Activated CD4-positive, alpha-beta T cell treated with anti-CD3 and anti-CD28 coated beads, Interleukin-10, Interleukin-2, amounts not matched to agents 100 ng/mL and 50 ng/mL, durations not matched to agents 16 hours and 8 hours (primary cell): ENCODE measurements around the gene ALMS1.
"Not testable (repeated sequence)": the region's sequence is repeated elsewhere in the genome, so short reads cannot be mapped to it uniquely, and the experiment has no call there.

ENCODE experiments used
- DNase-seq: peaks from one replicate; pipeline ENCODE4 v3.0.0-alpha.2; 2020

ALMS1 gene

DNA sequence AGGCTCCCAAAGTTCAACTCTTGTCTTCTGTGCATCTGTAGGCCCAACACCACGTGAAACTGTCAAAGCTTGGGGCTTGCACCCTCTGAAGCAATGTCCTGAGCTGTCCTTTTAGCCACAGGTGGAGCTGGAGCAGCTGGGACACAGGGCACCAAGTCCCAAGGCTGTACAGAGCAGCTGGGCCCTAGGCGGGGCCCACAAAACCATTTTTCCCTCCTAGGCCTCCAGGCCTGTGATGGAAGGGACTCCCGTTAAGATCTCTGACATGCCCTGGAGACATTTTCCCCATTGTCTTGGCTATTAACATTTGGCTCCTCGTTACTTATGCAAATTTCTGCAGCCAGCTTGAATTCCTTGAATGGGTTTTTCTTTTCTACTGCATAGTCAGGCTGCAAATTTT lies 145.1 kb downstream of the ALMS1 start:
- DNase-seq: not testable (repeated sequence)

GRCh38 chr2:73532381-73532780 lies 146.7 kb downstream of the ALMS1 start:
- DNase-seq: no peak

DNA sequence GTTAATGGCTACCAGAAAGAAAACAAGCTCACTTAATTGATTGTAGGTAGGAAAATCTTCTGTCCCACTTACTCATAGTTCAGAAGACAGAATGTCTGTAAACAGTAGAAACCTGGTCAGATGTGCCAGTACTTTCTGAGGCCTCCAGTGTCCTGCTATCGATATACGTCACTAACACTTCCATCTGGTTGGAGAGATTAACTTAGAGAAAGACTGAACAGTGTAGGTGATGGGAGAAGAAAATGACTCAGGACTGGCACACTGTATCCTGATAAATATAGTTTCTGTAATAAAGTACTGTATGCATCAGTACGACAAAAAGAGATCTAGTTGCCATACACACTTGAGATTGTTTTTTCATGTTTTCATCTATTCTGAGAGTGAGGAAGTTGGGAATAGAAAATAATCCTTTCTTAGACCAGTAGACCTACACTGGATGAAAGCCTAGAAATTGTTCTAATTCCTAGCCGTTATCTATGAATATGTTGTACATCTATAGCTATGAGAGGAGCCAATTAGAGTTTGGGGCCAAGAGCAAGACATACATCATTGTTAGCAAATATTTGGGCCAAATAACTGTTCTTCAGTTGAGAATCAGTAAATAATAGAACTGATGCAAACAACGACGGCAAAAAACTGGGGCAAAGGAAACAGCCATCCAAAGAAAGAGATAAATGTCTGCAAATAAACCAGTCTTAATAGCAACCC lies 150.7 kb downstream of the ALMS1 start:
- no peak for DNase-seq

DNA sequence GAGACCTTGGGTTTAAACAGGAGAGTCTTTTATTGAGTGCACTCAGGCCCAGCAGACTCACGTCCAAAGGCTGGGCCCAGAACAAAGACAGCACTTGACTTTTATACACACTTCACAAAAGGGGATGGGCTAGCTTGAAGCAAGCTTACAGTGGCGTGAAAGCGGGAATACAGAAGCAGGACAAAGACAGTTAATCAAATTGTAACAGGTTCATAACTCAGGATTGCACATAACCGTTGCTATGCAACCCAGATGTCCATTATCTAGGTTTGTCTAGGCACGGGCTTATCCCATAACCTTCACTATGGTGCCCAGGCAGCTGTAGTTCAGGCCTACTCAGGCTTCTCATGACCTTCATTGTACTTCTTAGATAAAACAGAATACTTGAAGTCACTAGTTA lies 175.2 kb downstream of the ALMS1 start:
- not testable (repeated sequence) for DNase-seq

DNA sequence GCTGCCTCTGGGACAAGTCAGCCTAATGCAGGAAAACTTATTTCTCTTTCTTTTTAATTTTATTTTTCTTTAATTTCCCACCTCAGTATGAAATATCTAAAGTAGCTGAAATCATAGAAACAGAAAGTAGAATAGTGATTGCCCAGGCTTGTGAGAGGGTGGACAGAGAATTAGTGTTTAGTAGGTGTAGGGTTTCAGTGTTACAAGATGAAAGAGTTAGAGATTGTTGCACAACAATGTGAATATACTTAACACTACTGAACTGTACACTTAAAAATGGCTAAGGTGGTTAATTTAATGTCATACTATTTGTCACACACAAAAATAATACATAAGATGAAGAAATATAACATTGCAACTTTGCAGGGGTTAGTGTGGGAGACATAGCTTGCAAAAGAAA lies 175.8 kb downstream of the ALMS1 start:
- no peak for DNase-seq

- DNase-seq: no peak
Measured at GRCh38 chr2:73564986-73565385, 179.3 kb downstream of the ALMS1 start.

DNA sequence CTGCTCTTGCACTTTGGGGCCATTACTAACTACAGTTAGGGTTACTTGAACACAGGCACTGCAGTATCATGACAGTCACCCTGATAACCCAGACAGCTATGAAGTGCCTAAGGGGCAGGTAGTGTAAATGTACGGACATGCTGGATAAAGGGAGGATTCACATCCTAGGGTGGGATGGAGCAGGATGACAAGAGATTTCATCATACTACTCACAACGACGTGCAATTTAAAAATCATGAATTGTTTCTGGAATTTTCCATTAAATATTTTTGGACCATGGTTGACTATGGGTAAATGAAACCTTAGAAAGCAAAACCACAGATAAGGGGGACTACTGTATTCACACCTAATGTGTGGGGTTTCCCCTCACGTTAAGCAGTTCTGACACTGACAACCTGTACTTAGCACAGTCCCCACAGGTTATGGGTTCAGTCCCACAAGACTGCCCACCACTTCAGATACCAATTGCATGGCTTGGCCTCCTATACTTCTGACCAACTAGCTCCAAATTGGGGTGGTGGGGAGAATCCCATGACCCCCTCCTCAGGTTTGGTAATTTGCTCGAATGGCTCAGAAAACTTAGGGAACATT lies 180.7 kb downstream of the ALMS1 start:
- no peak for DNase-seq

DNA sequence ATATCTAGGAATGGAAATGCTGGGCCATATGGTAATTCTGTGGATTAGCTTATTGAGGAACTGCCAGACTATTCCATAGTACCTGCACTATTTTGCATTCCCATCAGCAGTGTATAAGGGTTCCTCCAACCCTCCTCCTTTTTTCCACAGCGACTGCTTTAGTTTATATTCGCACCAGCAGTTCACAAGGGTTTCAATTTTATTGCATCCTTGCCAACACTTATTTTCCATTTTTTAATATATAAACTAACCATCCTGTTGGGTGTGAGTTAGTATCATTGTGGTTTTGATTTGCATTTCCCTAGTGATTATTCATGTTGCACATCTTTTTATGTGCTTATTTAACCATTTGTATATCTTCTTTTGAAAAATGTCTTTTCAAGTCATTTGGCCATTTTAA lies 189.6 kb downstream of the ALMS1 start:
- no peak for DNase-seq

DNA sequence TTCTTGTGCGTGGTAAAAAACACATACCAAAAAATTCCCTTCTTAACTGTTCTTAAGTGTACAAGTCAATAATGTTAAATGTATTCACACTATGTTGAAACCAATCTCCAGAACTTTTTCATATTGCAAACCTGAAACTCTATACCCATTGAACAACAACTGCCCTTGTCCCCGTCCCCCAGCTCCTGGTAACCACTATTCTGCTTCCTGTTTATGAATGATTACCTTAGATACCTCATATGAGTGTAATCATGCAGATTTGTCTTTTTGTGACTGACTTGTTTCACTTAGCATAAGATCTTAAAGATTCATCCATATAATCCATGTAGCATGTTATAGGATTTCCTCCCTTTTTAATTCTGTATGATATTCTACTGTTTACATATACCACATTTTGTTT lies 196.7 kb downstream of the ALMS1 start:
- DNase-seq: peak; percentile 4

DNA sequence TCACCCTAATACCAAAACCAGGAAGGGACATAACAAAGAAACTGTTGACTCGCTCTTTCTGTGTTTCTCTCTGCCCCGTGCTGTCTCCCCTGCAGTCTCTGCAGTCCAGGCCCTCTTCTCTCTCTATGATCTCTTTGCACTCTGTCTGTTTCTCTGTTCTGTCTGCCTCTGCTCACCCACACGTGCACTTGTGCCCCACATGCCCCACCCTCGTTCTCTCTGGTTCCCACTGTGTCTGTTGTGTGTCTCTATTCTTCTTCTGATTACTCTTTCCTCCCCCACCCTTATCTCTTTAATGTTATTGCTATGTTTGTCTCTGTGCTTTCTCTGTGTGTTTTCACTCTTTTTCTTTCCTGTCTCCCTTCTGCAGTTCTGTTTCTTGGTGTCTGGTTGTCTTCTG lies 202.5 kb downstream of the ALMS1 start:
- no peak for DNase-seq

DNA sequence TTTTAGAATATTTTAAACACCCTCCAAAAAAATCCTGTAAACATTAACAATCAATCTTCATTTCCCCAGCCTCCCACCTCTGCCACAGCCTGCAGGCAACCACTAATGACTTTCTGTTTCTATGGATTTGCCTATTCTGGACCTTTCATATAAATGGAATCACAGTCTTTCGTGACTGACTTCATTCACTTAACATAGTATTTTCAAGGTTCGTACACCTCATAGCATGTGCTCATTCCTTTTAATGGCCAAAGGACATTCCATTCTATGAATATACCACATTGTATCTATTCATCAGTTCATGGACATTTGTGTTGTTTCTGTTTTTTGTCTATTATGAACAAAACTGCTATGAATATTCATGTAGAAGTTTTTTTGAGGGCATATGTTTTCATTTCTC lies 208.0 kb downstream of the ALMS1 start:
- no peak for DNase-seq

DNA sequence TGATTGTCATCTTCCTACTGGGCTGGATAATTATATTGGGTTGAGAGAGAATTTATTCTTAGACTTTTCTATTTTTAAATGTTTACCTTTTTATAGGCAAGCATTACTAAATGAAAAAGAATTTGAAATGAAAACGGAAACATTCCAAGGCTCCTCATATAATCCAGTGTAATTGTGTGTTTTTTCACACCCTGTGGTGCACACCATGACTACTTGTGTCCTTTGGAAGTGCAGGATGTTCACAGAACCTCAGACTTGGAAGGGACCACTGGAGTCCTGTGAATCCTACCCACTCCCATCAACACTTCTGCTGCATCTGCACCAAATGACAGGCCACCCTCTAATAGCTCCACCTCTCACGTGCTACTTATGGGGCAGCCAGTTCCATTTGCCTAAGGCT lies 208.6 kb downstream of the ALMS1 start:
- DNase-seq: no peak

DNA sequence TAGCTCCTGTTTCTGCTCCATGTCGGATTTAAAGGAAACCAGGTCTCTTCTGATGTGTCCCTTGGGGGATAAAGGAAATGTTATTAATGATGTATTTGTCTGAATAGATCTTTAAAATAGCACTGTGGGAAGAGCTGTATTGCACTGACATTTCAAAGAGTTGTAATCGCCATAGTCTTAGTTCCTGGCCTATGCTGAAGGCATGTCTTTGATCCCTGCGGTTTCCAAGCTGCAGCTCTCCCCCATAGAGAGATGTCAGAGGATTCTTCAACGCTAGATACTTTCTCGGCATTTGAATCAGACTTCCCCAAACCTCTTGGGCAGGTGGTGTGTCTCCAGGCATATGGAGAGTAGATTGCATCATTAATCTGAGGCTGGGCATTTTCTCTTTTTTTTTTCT lies 216.1 kb downstream of the ALMS1 start:
- no peak for DNase-seq

GRCh38 chr2:73603099-73603588 lies 217.5 kb downstream of the ALMS1 start:
- peak; percentile 53 for DNase-seq

- DNase-seq: not testable (repeated sequence)
Measured at GRCh38 chr2:73604589-73604988, 219.0 kb downstream of the ALMS1 start.

- no peak for DNase-seq
Measured at GRCh38 chr2:73610111-73610510, 224.5 kb downstream of the ALMS1 start.

GRCh38 chr2:73611193-73611592 lies 225.6 kb downstream of the ALMS1 start:
- DNase-seq: no peak

GRCh38 chr2:73611867-73612266 lies 226.2 kb downstream of the ALMS1 start:
- DNase-seq: no peak

DNA sequence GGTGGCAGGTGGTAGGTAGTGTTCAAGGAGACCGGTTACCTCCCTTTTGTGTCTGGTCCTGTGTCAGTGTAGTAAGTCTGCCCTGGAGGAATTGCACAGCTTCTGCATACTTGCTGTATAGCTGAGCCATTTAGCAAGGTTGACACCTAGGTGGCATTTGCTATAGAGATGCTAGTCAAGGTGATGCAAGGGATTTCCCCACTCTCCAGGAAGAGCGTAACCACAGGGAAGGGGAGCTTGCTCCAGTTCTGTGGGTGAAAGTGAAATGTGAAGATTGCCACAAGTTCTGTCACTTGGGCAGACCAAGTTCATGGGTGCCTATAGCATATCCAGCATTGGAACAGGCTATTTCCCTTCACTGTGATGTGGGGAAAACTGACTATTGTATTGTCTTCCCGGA lies 228.5 kb downstream of the ALMS1 start:
- peak; percentile 53 for DNase-seq

DNA sequence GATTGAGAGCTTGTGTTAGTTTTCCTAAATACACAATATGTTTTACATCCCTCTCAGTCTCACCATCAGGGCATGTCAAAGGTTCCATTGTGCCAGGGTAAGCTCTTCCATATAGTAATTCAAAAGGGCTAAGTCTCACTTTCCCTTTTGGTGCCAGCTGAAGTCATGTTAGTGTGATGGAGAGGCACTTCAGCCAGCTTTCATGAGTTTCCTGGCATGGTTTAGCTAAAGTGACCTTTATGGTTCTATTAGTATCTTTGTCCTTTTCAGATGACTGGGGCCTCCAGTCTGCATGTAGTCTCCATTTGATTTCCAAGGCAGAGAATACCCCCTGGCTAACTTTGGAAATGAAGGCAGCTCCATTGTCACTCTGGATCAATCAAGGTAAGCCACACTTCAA lies 229.4 kb downstream of the ALMS1 start:
- no peak for DNase-seq

DNA sequence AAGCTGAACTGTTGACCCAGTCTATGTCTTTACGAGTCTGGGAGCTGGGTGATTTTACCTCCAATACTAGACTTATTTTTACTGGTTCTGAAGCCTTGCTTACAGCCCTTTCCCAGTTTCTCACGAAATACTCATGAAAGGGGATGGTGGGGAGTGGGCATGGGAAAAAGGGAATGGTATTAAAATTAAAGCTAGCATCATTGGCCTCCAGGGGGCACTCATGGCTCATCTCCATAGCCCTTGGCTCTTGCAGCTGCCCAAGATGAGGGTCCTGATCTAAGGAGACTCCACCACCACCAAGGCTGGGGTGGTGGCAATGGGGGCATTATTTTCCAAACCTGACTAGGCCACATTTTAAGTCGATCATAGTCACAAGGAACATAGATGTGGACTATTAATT lies 234.3 kb downstream of the ALMS1 start:
- not testable (repeated sequence) for DNase-seq

DNA sequence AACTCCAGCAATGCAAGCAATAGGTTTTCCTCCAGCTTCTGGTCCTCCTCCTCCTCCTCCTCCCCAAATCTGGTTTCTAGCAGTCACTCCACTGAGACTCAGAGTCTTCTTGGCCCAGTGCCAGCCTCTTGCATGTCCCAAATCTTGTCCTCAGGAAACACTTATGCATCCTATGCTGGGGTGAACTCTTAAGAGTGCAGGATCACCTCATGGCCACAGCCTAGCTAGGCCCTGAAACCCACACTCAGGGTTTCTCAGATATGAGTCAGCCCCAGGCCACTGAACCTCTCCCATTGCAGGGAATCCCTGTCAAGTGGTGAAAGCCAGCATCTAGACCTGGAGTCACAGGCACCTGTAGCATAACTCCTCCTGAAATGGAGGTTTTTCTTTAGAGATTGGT lies 238.4 kb downstream of the ALMS1 start:
- not testable (repeated sequence) for DNase-seq

DNA sequence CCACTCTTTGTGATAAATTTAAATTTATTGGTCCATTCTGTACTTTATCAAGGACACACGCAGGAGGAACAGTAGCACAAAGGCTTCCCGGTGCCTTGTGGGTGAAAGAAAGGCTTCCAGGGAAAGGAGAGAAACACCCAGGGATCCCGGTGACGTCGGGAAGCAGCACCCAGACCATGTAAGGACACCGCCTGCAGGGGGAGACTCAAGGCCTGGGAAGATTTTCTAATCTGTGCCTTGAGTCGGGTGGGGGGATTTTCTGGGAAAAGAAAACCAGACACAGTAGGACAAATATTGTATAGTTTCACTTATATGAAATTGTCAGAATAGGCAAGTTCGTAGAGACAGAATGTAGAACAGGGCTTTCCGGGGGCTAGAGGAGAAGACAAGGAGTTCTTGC lies 239.0 kb downstream of the ALMS1 start:
- not testable (repeated sequence) for DNase-seq

DNA sequence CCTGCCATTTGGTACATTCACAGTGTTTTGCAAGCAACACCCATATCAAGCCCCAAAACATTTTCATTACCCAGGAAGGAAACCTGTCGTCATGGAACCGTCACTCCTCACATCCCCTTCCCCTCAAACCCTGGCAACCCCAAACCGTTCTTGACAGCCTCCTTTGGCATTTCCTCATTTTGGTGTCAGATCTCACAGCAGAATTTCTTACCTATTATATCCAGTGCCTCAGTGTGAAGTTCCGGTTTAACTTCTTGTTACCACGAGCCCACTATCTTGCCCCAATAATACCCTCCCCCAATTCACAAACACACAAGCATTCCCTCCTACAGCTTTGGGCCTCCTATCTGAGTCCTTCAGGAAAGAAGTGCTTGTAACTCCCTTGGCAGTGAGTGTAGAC lies 240.6 kb downstream of the ALMS1 start:
- DNase-seq: not testable (repeated sequence)

- DNase-seq: not testable (repeated sequence)
Measured at GRCh38 chr2:73628493-73628892, 242.9 kb downstream of the ALMS1 start.
